Measurements from ENCODE around the gene RHD.
"Not testable (repeated sequence)": the region's sequence is repeated elsewhere in the genome, so short reads cannot be mapped to it uniquely, and the experiment has no call there.

- TF ChIP-seq EZH2 (IDR thresholded peaks at IDR 0.05; ENCODE audit: borderline replicate concordance); CTCF (IDR thresholded peaks at IDR 0.05; ENCODE audit: poor library complexity); EZH2phosphoT487 (IDR thresholded peaks at IDR 0.05; ENCODE audit: low read depth, severe bottlenecking, unreplicated experiment): not testable (repeated sequence)
Measured at GRCh38 chr1:25296501-25296900, 24.2 kb downstream of the RHD start.
